Prostate gland (tissue), 2 donors: ENCODE results near the gene ITGB8. TPM values are rescaled to one million over a fixed set of nuclear protein-coding genes. Genes with fewer than 3 reads are reported as not detected.
"Not testable (repeated sequence)": the region's sequence is repeated elsewhere in the genome, so short reads cannot be mapped to it uniquely, and the experiment has no call there.

Experiments
- DNase-seq: peaks from one replicate; pipeline ENCODE4 v3.0.0-alpha.2; 2019; ENCODE audit warnings: low spot score
- H3K27ac ChIP-seq, 2 donors: fragments of 200-600 bp; sonication (generic); 2 replicates each; pipeline ENCODE4 v1.5.1; 2017 to 2019
- H3K27me3 ChIP-seq: fragments of 200-600 bp; sonication (generic); replicated peaks from 2 replicates; pipeline ENCODE4 v1.5.1; 2019; ENCODE audit not compliant: insufficient read depth
- H3K36me3 ChIP-seq, 2 donors: fragments of 200-600 bp; sonication (generic); 1 replicate in 1 of 2; 2 replicates in 1 of 2; pipeline versions ENCODE4 v1.5.1 to v1.8.1; 2017 to 2019
- H3K4me1 ChIP-seq: fragments of 200-600 bp; sonication (generic); replicated peaks from 2 replicates; pipeline ENCODE4 v1.5.1; 2019
- H3K4me3 ChIP-seq, 2 donors: fragments of 200-600 bp; sonication (generic); 2 replicates each; pipeline ENCODE4 v1.5.1; 2017 to 2019
- H3K9me3 ChIP-seq: fragments of 200-600 bp; sonication (generic); 2 replicates; pipeline ENCODE4 v1.5.1; 2017
- POLR2A ChIP-seq: fragments of 450-650 bp; IDR thresholded peaks from one replicate; pipeline ENCODE4 v1.6.1; 2016; ENCODE audit warnings: antibody characterized with exemption, mild to moderate bottlenecking
- POLR2AphosphoS5 ChIP-seq: sonication (generic); formaldehyde crosslinking; IDR thresholded peaks from one replicate; pipeline ENCODE4 v1.6.1; 2017; ENCODE audit warnings: antibody characterized with exemption
- WGBS: methylation state at CpG from one replicate; pipeline ENCODE4 v1.1.5; 2018; 5-methylcytosine and 5-hydroxymethylcytosine counted together
- intact Hi-C: fragments of 100-400 bp; cut with DNase I; formaldehyde crosslinking; loops from one replicate; pipeline ENCODE4 v1.14.2; 2022
- total RNA-seq, 2 donors: library from RNA; depleted of rRNA; stranded (reverse); fragments of >200 nt; gene quantifications; one replicate each; pipeline ENCODE4 v1.1.0, GENCODE V29; 2016
- TF ChIP-seq, protein P1 (sequence below), 4 experiments: fragments of 200-600 bp in 2 of 4; fragments of 450-650 bp in 2 of 4; sonication (generic) in 2 of 4; IDR thresholded peaks; 1 replicate in 3 of 4; 2 replicates in 1 of 4; pipeline ENCODE4 v1.5.1; 2016 to 2019; ENCODE audit warnings: antibody characterized with exemption in 4 of 4, mild to moderate bottlenecking in 2 of 4, moderate library complexity in 2 of 4

ITGB8 gene
- total RNA-seq, 2 donors from 2014 or later, result 50.3 to 99.5 TPM

DNA sequence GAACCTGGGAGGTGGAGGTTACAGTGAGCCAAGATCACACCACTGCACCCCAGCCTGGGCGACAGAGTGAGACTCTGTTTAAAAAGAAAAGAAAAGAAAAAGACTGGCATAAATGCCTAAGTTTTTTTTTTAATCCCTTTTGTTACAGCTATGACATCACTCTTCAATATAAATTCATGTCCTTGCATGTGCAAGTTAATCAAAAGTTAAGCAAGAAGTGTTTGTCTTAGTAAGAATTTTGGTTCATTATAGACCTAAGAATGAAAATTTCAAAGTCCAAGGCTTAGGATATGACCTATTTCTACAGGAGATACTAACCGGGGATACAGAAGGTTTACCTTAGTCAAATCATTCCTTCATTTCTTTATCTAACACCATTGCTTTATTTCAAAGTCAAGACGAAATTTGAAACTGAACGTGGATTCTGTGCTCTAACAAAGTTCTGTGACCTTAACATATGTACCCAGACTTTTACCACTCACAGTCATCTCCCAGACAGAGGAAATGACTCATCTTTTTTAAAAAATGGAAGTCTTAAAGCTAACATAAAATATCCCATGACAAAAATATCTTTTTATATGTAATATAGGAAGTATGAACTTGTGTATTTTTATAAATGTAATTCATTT lies 29.3 kb upstream of the ITGB8 start:
- WGBS, result 63% methylated on average over 4 of the region's 4 CpGs
- DNase-seq, result no peak
- Histone ChIP-seq H3K4me1 (no peaks in the 10 kb centered on the region), H3K36me3 (no peaks in the 10 kb centered on the region), H3K27ac (no peak overlapping the region), H3K4me3 (no peak overlapping the region), H3K9me3 (no peaks in the 10 kb centered on the region), H3K27me3 (no peaks in the 10 kb centered on the region)
- TF ChIP-seq POLR2A (no peak), POLR2AphosphoS5 (no peak)
- TF ChIP-seq, protein P1, sequence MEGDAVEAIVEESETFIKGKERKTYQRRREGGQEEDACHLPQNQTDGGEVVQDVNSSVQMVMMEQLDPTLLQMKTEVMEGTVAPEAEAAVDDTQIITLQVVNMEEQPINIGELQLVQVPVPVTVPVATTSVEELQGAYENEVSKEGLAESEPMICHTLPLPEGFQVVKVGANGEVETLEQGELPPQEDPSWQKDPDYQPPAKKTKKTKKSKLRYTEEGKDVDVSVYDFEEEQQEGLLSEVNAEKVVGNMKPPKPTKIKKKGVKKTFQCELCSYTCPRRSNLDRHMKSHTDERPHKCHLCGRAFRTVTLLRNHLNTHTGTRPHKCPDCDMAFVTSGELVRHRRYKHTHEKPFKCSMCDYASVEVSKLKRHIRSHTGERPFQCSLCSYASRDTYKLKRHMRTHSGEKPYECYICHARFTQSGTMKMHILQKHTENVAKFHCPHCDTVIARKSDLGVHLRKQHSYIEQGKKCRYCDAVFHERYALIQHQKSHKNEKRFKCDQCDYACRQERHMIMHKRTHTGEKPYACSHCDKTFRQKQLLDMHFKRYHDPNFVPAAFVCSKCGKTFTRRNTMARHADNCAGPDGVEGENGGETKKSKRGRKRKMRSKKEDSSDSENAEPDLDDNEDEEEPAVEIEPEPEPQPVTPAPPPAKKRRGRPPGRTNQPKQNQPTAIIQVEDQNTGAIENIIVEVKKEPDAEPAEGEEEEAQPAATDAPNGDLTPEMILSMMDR (IDR thresholded peaks at IDR 0.05), result no peak
- intact Hi-C loops, result no loop called here

DNA sequence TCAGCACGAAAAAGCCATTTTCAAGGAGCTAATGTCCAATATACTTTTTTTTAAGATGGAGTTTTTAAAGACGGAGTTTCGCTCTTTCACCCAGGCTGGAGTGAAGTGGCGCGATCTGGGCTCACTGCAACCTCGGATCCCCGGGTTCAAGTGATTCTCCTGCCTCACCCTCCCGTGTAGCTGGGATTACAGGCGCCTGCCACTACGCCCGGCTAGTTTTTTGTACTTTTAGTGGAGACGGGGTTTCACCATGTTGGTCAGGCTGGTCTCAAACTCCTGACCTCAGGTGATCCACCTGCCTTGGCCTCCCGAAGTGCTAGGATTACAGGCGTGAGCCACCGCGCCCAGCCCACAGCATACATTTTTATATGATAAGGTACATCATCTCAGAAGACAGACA lies 28.4 kb upstream of the ITGB8 start:
- H3K27me3 ChIP-seq, H3K9me3 ChIP-seq, H3K4me3 ChIP-seq, DNase-seq, H3K36me3 ChIP-seq, intact Hi-C loops, H3K27ac ChIP-seq, H3K4me1 ChIP-seq: not testable (repeated sequence)
- WGBS, result 97% methylated on average over 16 of the region's 16 CpGs

DNA sequence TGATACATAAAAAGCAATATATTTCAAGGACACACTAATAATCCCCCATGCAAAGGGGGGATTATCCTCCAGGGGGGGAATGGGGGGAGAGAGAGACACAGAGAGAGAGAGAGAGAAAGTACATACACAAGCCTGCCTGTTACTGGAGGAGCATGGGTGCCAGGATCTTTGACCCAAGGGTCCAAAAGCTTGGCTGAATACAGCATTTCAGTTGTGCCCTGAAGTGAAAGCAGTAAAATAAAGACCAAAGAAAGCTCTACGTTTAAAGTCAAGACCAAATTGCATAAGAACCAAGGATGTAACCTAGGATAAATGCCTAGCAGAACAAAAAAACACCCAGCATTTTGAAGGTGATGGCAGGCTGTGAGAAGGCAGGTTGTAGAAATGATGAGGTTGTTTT lies 27.8 kb upstream of the ITGB8 start:
- Histone ChIP-seq H3K27ac (no peak overlapping the region), H3K4me3 (no peak overlapping the region), H3K9me3 (no peaks in the 10 kb centered on the region), H3K4me1 (no peaks in the 10 kb centered on the region), H3K36me3 (no peaks in the 10 kb centered on the region), H3K27me3 (no peaks in the 10 kb centered on the region)
- intact Hi-C loops, result no loop called here
- TF ChIP-seq POLR2AphosphoS5 (no peak), POLR2A (no peak)
- TF ChIP-seq, protein P1 (IDR thresholded peaks at IDR 0.05), result no peak
- DNase-seq, result no peak
- WGBS, result 39% methylated on average over 1 of the region's 1 CpG

DNA sequence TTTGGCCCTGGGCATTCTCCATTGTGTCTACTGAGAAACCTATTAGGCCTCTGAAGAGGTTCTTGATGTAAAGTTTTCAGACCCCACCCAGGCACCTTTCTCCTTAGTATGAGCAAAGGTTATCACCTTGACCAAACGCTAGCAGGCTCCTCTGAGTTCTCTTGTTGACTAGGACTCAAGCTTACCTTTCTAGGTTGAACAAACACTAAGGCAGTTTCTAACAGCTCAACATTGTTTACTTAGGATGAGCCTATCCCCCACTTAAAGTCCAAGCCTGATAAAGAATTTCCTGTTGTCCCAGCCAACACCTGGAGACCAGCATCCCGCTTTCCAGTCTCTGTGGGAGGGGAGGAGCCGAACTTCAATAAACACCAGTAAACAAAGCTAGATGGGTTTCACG lies 26.3 kb upstream of the ITGB8 start:
- no peaks in the 10 kb centered on the region for H3K27me3 ChIP-seq
- H3K4me3 ChIP-seq, result no peak overlapping the region
- H3K36me3 ChIP-seq, result no peaks in the 10 kb centered on the region
- TF ChIP-seq, protein P1 (IDR thresholded peaks at IDR 0.05), result no peak
- TF ChIP-seq POLR2AphosphoS5 (no peak), POLR2A (no peak)
- no peak for DNase-seq
- WGBS, result 76% methylated on average over 4 of the region's 4 CpGs
- H3K9me3 ChIP-seq, result no peaks in the 10 kb centered on the region
- intact Hi-C loops, result no loop called here
- no peak overlapping the region for H3K27ac ChIP-seq
- H3K4me1 ChIP-seq, result no peaks in the 10 kb centered on the region

DNA sequence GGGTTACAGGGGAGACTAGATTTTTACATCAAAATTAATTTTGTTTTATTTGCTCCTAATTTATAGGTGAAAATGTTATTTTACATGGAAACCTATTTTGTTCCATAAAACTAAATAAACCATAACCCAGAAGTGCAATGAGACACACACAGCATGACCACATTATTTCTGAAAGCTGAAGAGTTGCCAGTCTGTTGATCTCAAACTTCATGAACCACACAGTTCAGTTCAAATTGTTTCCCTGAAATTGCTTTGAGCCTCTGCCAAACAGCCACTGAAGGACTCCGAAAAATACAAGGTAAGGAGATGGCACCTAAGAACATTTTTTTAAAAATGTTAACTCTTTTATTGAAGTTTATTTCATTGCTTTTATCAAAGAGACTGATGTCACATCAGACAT lies 25.0 kb upstream of the ITGB8 start:
- H3K27ac ChIP-seq, result no peak overlapping the region
- no peak for DNase-seq
- H3K9me3 ChIP-seq, result no peaks in the 10 kb centered on the region
- intact Hi-C loops, result no loop called here
- WGBS, result 38% methylated on average over 1 of the region's 1 CpG
- H3K27me3 ChIP-seq, result no peaks in the 10 kb centered on the region
- no peaks in the 10 kb centered on the region for H3K4me1 ChIP-seq
- H3K36me3 ChIP-seq, result no peaks in the 10 kb centered on the region
- no peak overlapping the region for H3K4me3 ChIP-seq
- TF ChIP-seq POLR2A (no peak), POLR2AphosphoS5 (no peak)
- TF ChIP-seq, protein P1 (IDR thresholded peaks at IDR 0.05), result no peak
